Brain microvascular endothelial cell (primary cell): ENCODE results near the gene ARHGEF19.
A peak's percentile ranks its signal among the peaks of the same experiment; 100 is the strongest.
"Not testable (repeated sequence)": the region's sequence is repeated elsewhere in the genome, so short reads cannot be mapped to it uniquely, and the experiment has no call there.

Experiments
- DNase-seq: peaks from one replicate; pipeline ENCODE4 v3.0.0-alpha.2; 2020
- H3K27ac ChIP-seq: fragments of 250-450 bp; sonication (Bioruptor Pico); 2 replicates; pipeline ENCODE4 v1.5.1; 2020; ENCODE audit warnings: mild to moderate bottlenecking, moderate library complexity
- H3K27me3 ChIP-seq: fragments of 250-450 bp; sonication (Bioruptor Pico); replicated peaks from 2 replicates; pipeline ENCODE4 v1.5.1; 2020; ENCODE audit warnings: mild to moderate bottlenecking
- H3K36me3 ChIP-seq: fragments of 250-450 bp; sonication (Bioruptor Pico); replicated peaks from 2 replicates; pipeline ENCODE4 v1.5.1; 2020; ENCODE audit warnings: mild to moderate bottlenecking
- H3K4me3 ChIP-seq: 2 replicates; pipeline ENCODE4 v1.5.1; 2011; ENCODE audit warnings: low read depth, mild to moderate bottlenecking, control low read depth, low read length, moderate library complexity
- CTCF ChIP-seq: IDR thresholded peaks from 2 replicates; pipeline ENCODE4 v1.5.1; 2011; ENCODE audit warnings: low read depth, mild to moderate bottlenecking, moderate library complexity, low read length, control low read depth, inconsistent platforms; ENCODE audit errors: missing control alignments
- in situ Hi-C: cut with HindIII; loops from 2 replicates; pipeline ENCODE4 v1.10.0; 2017; ENCODE audit warnings: low sequenced_read_pairs, low pct_ligation_motif_present

Gene ARHGEF19

GRCh38 chr1:16230744-16231143, 18.3 kb upstream of the ARHGEF19 start:
- in situ Hi-C loops: no loop called here
- Histone ChIP-seq H3K4me3 (no peak overlapping the region), H3K36me3 (no peaks in the 10 kb centered on the region), H3K27ac (no peak overlapping the region), H3K27me3 (peaks cover 16% of the 10 kb centered on the region)
- TF ChIP-seq CTCF: no peak
- no peak for DNase-seq

DNA sequence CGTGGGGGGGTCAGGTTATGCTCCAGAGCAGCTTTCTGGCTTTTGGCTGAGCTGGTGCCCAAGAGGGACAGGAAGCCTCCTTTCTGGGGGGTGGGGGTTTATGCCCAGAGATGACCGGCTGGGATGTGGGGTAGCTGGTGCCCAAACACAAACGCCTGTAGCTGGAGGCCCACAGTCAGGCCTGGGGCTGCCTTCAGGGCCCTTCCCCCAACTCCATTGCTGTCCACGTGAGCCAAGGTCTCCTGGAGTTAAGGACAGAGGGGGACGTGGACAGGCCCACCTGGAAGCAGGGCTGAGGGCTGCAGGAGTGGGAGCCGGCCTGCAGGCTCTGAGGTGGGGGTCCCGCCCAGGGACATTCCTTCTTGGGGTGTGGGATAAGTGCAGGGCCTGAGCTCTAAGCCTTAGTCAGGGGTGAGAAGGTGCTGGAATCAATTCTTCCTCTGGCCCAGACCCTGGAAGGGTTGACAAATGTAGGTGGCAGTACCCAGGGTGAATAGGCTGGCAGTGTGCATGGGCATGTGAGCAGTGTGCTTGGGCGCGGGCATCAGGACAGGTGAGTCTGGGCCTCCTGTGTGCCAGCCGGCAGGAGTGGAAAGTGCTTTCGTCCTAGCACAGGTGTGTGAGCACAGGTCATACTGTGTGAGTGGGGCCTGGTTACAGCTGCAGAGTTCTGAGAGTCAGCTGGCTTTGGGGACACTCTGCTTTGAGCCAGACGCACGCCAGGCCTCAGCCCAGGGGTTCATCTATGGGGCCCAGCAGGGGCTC, 17.7 kb upstream of the ARHGEF19 start:
- in situ Hi-C loops: no loop called here
- Histone ChIP-seq H3K4me3 (no peak overlapping the region), H3K27me3 (peaks cover 16% of the 10 kb centered on the region), H3K36me3 (no peaks in the 10 kb centered on the region), H3K27ac (no peak overlapping the region)
- no peak for DNase-seq
- no peak for TF ChIP-seq CTCF

DNA sequence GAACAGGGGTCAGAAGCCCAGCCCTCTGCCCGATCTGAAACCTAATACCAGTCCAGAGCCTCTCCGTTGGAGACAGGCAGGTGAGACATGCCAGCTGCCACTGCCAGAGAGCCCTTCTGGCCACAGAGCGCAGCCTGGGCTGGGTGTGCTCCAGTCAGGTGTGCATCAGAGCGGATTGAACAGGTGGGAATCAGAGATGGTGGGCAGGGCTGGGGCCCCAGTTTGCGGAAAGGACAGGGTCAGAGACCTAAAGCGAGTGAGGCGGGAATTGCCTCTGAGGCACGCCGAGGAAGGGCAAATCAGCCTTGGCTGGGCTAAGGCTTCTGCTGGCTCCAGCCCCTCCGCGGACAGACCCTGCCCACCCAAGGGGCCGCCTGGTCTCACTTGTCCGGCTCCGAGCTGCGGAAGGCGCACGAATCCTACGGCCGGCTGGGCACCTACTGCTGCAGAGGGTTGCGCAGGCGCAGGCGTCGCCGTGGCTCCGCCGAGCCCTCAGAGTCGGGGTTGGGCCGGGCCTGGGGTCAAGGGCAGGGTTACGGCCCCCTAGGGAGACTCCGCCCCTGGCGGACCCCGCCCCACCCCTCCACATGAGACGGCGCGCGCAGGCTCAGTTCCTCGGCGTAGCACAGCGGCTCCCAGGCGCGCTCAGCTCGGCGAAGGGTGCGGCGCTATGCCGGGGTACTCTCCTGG, 14.2 kb upstream of the ARHGEF19 start:
- peaks cover 16% of the 10 kb centered on the region for H3K27me3 ChIP-seq

GRCh38 chr1:16226129-16226489, 13.7 kb upstream of the ARHGEF19 start:
- H3K27ac ChIP-seq: no peak overlapping the region
- no peak for TF ChIP-seq CTCF
- no peak for DNase-seq
- H3K4me3 ChIP-seq: no peak overlapping the region
- H3K27me3 ChIP-seq: peaks cover 16% of the 10 kb centered on the region
- in situ Hi-C loops: no loop called here
- H3K36me3 ChIP-seq: no peaks in the 10 kb centered on the region

More for the DNA sequence above, 14.2 kb upstream of the ARHGEF19 start:
- Histone ChIP-seq H3K27ac (no peak overlapping the region), H3K4me3 (peak overlapping the region; percentile 9), H3K36me3 (no peaks in the 10 kb centered on the region)
- no peak for TF ChIP-seq CTCF
- in situ Hi-C loops: no loop called here
- DNase-seq: no peak

DNA sequence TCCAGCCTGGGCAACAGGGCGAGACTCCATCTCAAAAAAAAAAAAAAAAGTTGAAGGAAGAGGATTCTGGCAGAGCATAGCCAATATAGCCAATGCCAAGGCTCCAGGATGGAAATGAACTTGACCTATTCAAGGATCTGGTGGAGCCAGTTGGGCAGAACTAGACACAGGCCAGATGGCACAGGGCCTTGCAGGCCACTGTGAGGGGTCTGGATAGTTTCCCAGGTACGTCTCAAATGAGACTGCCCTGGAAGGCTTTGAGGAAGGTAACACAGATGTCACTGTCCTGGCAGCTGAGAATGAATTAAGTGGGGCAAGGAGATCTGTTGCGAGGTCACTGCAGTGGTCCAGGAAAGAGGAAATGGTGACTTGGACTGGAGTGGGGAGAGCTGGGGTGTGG, 12.0 kb upstream of the ARHGEF19 start:
- no peak for DNase-seq
- H3K27me3 ChIP-seq: peaks cover 16% of the 10 kb centered on the region
- in situ Hi-C loops: no loop called here

DNA sequence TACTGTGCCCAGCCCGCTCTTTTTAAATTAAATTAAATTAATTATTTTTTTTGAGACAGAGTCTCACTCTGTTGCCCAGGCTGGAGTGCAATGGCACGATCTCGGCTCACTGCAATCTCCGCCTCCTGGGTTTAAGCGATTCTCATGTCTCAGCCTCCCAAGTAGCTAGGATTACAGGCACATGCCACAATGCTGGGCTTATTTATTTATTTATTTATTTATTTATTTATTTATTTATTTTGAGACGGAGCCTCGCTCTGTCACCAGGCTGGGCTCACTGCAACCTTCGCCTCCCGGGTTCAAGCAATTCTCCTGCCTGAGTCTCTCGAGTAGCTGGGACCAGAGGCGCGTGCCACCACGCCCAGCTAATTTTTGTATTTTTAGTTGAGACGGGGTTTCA, 10.3 kb upstream of the ARHGEF19 start:
- in situ Hi-C loops, H3K4me3 ChIP-seq, H3K36me3 ChIP-seq, H3K27ac ChIP-seq, DNase-seq: not testable (repeated sequence)
- peaks cover 14% of the 10 kb centered on the region for H3K27me3 ChIP-seq

More for the DNA sequence above, 12.0 kb upstream of the ARHGEF19 start:
- TF ChIP-seq CTCF: no peak
- H3K36me3 ChIP-seq: no peaks in the 10 kb centered on the region
- no peak overlapping the region for H3K4me3 ChIP-seq
- H3K27ac ChIP-seq: no peak overlapping the region
